ENCODE measurements around the gene PVALEF. TPM values are rescaled to one million over a fixed set of nuclear protein-coding genes. Genes with fewer than 3 reads are reported as not detected.

Gene PVALEF
- polyA plus RNA-seq, 1 of the 3 experiments (the other 2 are of a cell fraction) = not detected

- H3K4me3 ChIP-seq (ENCODE audit: low read depth in 2 of 2, low read length in 1 of 2) = no peak overlapping the region
- no peak overlapping the region for H3K9ac ChIP-seq
- no peak overlapping the region for H2AFZ ChIP-seq (ENCODE audit: low read depth)
- H3K4me1 ChIP-seq (ENCODE audit: control insufficient read depth in 1 of 2, insufficient read depth in 2 of 2, low read depth in 1 of 2, low read length in 1 of 2) = no peaks in the 10 kb centered on the region; a peak in 1 of 4 replicates
- H3K27me3 ChIP-seq (ENCODE audit: insufficient read depth) = no peaks in the 10 kb centered on the region
- H4K20me1 ChIP-seq (ENCODE audit: insufficient read depth) = no peaks in the 10 kb centered on the region
- no peak overlapping the region for H3K27ac ChIP-seq (ENCODE audit: low read depth in 2 of 2, low read length in 1 of 2)
- CTCF ChIA-PET = interaction anchor here (1.0 to 14.7 kb wide), 5 partner anchors 8 to 82 kb away, joined by 3 to 147 read pairs (median 4); partner anchors contain the start of gene PVALEF
- peaks cover 0 to 51% of the 10 kb centered on the region in 2 experiments for H3K36me3 ChIP-seq (replicated peaks in 1 of 2; ENCODE audit: control insufficient read depth in 1 of 2, insufficient read depth in 2 of 2, low read length in 1 of 2)
- no peaks in the 10 kb centered on the region for H3K9me3 ChIP-seq
- H3K4me2 ChIP-seq = no peak overlapping the region
- no peaks in the 10 kb centered on the region for H3K9me2 ChIP-seq
- H3K79me2 ChIP-seq (ENCODE audit: insufficient read depth) = no peaks in the 10 kb centered on the region
- TF ChIP-seq ELF1 (IDR thresholded peaks at IDR 0.05) (no peak), USF2 (IDR thresholded peaks at IDR 0.05; ENCODE audit: borderline replicate concordance, low read depth, low read length) (no peak), FOSL2 (IDR thresholded peaks at IDR 0.05; ENCODE audit: borderline replicate concordance, low read depth) (no peak), RXRA (IDR thresholded peaks at IDR 0.05; ENCODE audit: borderline replicate concordance, low read depth) (no peak), NFIC (IDR thresholded peaks at IDR 0.05; ENCODE audit: borderline replicate concordance) (no peak), FOXJ3 (CRISPR knock-in tag; IDR thresholded peaks at IDR 0.05) (no peak), CTCF (IDR thresholded peaks at IDR 0.05) (no peak), EP300 (IDR thresholded peaks at IDR 0.05; ENCODE audit: borderline replicate concordance in 1 of 2, low read depth in 1 of 2, low read length in 1 of 2) (no peak), YY1 (IDR thresholded peaks at IDR 0.05; ENCODE audit: low read depth) (no peak), RCOR1 (IDR thresholded peaks at IDR 0.05; ENCODE audit: low read length) (no peak), PBX3 (IDR thresholded peaks at IDR 0.05) (no peak), CHD2 (IDR thresholded peaks at IDR 0.05; ENCODE audit: low read length, partially characterized antibody) (no peak), MAX (IDR thresholded peaks at IDR 0.05; ENCODE audit: low read depth) (no peak)
- POLR2A ChIA-PET = no interaction called here
- no peak for DNase-seq
- no peaks in the 10 kb centered on the region for H3F3A ChIP-seq (replicated peaks; ENCODE audit: insufficient read depth)
- WGBS (ENCODE audit: low lambda C conversion rate) = 98% methylated on average over 24 of the region's 37 CpGs
Observed at GRCh38 chr17:81194941-81195901, 29.9 kb downstream of the PVALEF start.
